HepG2 (cell line): ENCODE data around the gene USP2. TPM values are rescaled to one million over a fixed set of nuclear protein-coding genes. Genes with fewer than 3 reads are reported as not detected.

Experiments
- HNF4A ChIP-seq: sonication (generic); formaldehyde crosslinking; IDR thresholded peaks from 2 replicates; pipeline ENCODE4 v1.4.0; 2020; ENCODE audit warnings: missing genetic modification reagents
- HNF4G ChIP-seq, 2 experiments: sonication (generic) in 1 of 2; formaldehyde crosslinking in 1 of 2; IDR thresholded peaks; 2 replicates each; pipeline versions ENCODE4 v1.4.0 to v1.6.1; 2011 to 2020; ENCODE audit warnings: borderline replicate concordance in 2 of 2, low read depth in 2 of 2, mild to moderate bottlenecking in 2 of 2, low read length in 1 of 2, missing genetic modification reagents in 1 of 2, moderate library complexity in 1 of 2
- MNT ChIP-seq: fragments of 450-650 bp; IDR thresholded peaks from 2 replicates; pipeline ENCODE4 v1.6.1; 2016
- MTERF4 ChIP-seq: sonication (generic); formaldehyde crosslinking; IDR thresholded peaks from 2 replicates; pipeline ENCODE4 v1.8.0; 2023; ENCODE audit warnings: mild to moderate bottlenecking, missing genetic modification reagents
- SAP130 ChIP-seq: IDR thresholded peaks from 2 replicates; pipeline ENCODE4 v1.6.1; 2016; ENCODE audit warnings: low read depth
- SKI ChIP-seq: fragments of 450-650 bp; IDR thresholded peaks from one replicate; pipeline ENCODE4 v1.6.1; 2018; ENCODE audit warnings: mild to moderate bottlenecking; ENCODE audit not compliant: partially characterized antibody
- ZBTB7B ChIP-seq: sonication (generic); formaldehyde crosslinking; IDR thresholded peaks from 2 replicates; pipeline ENCODE4 v1.4.0; 2020; ENCODE audit warnings: missing genetic modification reagents
- ZFAT ChIP-seq: sonication (generic); formaldehyde crosslinking; conservative IDR thresholded peaks from 2 replicates; pipeline ENCODE4 v1.8.1; 2023; ENCODE audit warnings: missing genetic modification reagents, inconsistent platforms
- ZFYVE20 ChIP-seq: sonication (generic); formaldehyde crosslinking; IDR thresholded peaks from 2 replicates; pipeline ENCODE4 v1.8.0; 2023; ENCODE audit warnings: low read depth, mild to moderate bottlenecking, moderate library complexity, missing genetic modification reagents, borderline replicate concordance
- ZNF556 ChIP-seq: sonication (generic); formaldehyde crosslinking; IDR thresholded peaks from 2 replicates; pipeline ENCODE4 v1.4.0; 2020; ENCODE audit warnings: mild to moderate bottlenecking, missing genetic modification reagents, borderline replicate concordance
- ZNF652 ChIP-seq: IDR thresholded peaks from 2 replicates; pipeline ENCODE4 v1.6.1; 2016; ENCODE audit warnings: low read depth, borderline replicate concordance
- ZNF703 ChIP-seq: sonication (generic); formaldehyde crosslinking; IDR thresholded peaks from 2 replicates; pipeline ENCODE4 v1.5.1; 2020; ENCODE audit warnings: missing genetic modification reagents, mild to moderate bottlenecking, moderate library complexity, borderline replicate concordance
- polyA plus RNA-seq, 8 experiments: library from polyadenylated mRNA; depleted of rRNA in 3 of 8; stranded (reverse) in 7 of 8; unstranded in 1 of 8; fragments of >200 nt; fragmentation: Illumina TruSeq in 4 of 8; extraction: Trizol in 4 of 8; gene quantifications; 2 replicates each; pipeline versions ENCODE4 v1.2.1 to v1.2.3, GENCODE V29; 2011 to 2016; ENCODE audit warnings: low read depth in 4 of 8, missing spikeins in 1 of 8, mixed read lengths in 1 of 8; ENCODE audit not compliant: insufficient read depth in 1 of 8
- total RNA-seq, 5 experiments: library from RNA; depleted of rRNA; stranded (reverse); fragments of >200 nt; fragmentation: Illumina TruSeq; extraction: Trizol; gene quantifications; 2 replicates each; pipeline ENCODE4 v1.2.3, GENCODE V29; 2016; ENCODE audit warnings: low read depth in 1 of 5

Gene USP2
- total and polyA plus RNA-seq, 2 of the 13 experiments (the other 11 are each of a cell fraction or from before 2014, with no cell fraction given) = 2.5 to 6.0 TPM

- no peak for TF ChIP-seq ZFYVE20 (CRISPR knock-in tag)
- TF ChIP-seq SAP130 (CRISPR knock-in tag) = 0 out of 2 replicates have a peak, but pooled peaks have one; percentile 24
- TF ChIP-seq SKI = peak; percentile 22
- TF ChIP-seq ZBTB7B (CRISPR knock-in tag) = no peak
- peak; percentile 32; the same call in 1 of the 2 replicates for TF ChIP-seq HNF4A (CRISPR knock-in tag)
- no peak for TF ChIP-seq ZNF556
- TF ChIP-seq MNT = no peak
- no peak for TF ChIP-seq ZNF703 (CRISPR knock-in tag)
- TF ChIP-seq MTERF4 (CRISPR knock-in tag) = no peak
- peak; percentile 93 for TF ChIP-seq ZNF652
- no peak for TF ChIP-seq ZFAT
- TF ChIP-seq HNF4G (IDR thresholded peaks at IDR 0.05; ENCODE audit: borderline replicate concordance, low read depth, low read length) = peak; percentile 30; the same call in 1 of the 2 replicates
- no peak for TF ChIP-seq HNF4G (CRISPR knock-in tag; IDR thresholded peaks at IDR 0.05; ENCODE audit: borderline replicate concordance, low read depth)
Observed at GRCh38 chr11:119361056-119361787, 20.3 kb downstream of the USP2 start (continued).
